ENCODE results near the gene TNFRSF13B.
A peak's percentile ranks its signal among the peaks of the same experiment; 100 is the strongest.
"Not testable (repeated sequence)": the region's sequence is repeated elsewhere in the genome, so short reads cannot be mapped to it uniquely, and the experiment has no call there.

The TNFRSF13B gene

DNA sequence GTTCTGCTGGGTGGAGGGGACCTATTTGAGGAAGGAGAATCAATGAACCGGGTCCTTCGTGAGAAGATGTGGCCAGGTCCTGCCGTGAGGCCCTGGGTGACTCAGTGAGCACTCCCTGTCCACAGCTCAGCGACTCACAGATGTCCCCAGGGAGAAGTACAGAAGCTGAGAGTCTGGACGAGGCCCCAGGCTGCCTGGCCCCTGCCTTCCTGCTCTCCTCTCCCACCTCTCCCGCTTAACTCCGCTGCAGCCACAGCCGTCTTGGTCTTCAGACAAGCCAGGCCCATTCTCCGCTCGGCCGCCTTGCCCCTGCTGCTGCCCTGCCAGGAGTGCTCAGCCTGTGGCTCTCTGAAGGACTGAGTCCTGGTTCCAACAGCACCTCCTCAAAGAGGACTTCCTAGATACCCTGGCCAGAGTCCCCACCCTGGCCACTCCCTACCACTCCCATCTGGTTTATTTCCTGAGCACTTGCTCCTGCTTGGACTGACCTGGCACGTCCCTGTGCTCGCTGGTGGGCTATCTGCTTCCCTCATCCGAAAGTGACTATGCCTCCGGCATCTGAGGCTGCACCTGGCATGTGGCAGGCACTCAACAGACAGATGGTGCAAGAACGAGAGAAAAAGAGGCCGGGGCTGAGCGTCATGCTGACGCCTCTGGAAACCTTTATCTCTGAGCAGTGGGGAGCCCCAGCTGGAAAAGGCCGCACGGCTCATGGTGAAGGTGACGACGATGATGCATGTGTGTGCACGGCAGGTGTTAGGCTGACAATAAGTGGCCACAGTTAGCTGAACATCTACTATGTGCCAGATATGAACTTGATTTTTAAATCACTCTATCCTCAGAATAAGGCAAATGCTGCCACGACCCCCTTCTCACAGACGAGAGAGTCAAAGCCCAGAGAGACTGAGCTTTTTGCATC is 9.2 kb upstream of the TNFRSF13B start:
- no peak for DNase-seq

DNA sequence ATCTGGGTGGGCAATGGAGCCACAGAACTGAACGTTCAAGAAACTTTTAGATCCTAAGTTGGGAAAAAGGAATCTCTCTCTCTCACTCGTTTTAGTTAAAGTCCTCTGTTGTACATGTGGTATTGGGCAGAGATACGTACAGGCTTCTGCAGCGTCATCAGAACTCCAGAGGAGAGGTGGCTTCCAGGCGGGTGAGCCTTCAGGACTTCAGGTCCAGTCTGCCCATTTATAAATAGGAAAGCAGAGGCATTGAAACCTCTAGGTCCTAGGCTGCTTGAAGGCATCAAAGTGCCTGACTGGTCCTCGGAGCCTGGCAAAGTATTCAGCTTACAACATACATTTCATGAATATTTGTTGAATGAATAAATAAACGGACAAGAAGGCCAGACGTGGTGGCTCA is 8.1 kb upstream of the TNFRSF13B start:
- DNase-seq: no peak

DNA sequence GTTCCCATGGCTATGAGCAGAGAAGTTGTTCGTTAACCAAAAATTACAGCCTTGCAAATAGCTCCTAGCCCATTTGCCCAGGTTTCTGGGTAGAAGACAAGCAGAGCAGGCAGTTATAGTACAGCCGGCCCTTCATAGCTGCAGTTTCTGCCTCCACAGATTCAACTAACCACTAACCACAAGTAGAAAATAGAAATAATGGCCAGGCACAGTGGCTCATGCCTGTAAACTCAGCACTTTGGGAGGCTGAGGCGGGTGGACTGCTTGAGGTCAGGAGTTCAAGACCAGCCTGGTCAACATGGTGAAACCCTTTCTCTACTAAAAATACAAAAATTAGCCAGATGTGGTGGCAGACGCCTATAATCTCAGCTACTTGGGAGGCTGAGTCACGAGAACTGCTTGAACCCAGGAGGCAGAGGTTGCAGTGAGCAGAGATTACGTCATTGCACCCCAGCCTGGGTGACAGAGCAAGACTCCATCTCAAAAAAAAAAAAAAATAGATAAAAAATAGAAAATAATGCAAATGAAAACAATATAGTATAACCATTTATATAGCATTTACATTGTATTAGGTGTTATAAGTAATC is 7.4 kb upstream of the TNFRSF13B start:
- not testable (repeated sequence) for DNase-seq

DNA sequence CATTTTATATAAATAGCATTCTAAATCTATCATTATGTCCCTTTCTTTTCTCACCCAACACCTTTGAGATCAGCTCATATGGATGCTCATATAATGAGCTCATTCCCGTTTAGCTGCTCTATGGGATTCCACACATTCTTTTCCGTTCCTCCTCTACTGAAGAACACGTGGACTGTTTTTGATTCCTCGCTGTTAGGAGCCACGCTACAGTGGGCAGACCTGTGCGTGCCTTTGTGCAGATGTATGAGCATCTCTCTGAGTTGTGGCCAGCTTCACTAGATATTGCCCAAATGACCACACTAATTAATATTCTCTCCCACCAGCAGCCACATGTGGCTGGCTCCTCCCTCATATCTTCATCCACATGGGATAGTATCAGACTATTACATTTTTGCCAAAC is 6.0 kb upstream of the TNFRSF13B start:
- no peak for DNase-seq

DNA sequence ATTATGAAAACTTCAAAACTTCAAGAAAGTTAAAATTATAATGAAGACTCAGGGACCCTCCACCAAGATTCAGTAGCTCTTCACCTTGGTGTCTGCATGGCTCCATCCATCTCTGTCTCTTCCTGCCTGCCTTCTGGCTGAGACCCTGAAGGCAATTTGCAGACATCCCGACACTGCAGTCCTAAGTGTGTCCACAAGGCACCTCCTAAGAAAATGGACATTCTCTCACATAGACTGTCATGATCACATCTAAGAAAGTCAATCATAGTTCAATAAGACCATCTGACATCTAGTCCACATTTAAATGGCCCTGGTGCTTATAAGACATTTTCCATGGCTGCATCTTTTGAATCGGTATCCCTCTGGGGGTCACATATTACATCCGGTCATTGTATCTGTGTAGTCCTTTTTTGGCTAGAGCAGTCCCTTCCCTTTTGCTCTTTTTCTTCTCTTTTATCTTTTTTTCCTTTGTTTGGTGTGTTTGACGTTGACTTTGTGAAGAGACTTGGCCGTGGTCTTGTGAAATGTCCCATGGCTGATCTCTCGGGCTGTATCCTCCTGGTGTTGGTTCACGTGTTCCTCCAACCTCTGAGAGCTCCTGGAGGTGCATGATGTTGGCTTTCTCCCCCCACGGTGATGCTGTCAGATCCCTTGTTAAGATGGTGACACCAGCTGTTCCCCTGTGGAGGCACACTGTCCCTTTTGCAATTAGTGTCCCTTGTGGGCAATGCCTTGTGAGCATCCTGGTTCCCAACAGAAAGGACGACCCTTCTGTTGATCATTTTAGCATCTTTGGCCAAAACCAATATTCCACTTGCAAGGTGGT is 5.0 kb upstream of the TNFRSF13B start:
- DNase-seq: no peak

DNA sequence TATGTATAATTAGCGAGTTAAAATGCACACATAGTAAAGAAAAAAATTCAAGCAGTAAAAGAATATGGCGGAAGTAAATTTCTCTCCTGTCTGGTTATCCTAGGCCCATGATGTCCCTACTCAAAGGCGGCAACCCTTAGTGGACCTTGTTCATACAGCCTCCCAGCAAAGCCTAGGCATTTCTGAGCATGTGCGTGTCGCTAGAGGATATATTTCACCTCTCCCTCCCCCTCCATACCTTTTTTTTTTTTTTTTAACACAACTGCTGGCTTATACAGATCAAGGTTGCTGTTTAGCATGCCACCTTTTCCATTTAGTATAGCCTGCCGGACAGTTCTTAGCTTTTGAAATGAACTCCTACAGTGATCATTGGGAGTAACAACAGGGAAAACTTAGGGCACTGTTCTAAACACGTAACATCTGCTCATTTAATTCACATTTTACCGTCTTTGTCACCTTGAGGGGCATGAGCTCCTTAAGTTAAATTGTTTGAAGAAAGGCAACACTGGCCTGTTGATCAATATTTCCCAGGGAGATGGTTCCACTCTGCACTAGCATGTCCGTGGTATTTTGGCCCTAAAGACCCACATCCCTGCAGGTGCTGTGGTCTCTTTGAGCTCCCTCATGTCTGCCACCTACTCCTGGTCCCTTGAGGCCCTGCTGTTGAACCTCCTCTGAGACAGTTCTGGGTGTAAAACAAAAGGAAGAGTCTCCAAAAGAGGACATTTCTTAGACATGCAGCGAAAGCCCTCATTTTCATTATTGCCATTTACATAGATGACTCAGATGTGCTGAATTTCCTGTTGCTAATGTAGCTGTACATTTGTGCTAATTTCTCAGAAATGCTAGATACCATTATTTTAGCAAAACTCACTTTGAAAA is 4.1 kb upstream of the TNFRSF13B start:
- no peak for DNase-seq

DNA sequence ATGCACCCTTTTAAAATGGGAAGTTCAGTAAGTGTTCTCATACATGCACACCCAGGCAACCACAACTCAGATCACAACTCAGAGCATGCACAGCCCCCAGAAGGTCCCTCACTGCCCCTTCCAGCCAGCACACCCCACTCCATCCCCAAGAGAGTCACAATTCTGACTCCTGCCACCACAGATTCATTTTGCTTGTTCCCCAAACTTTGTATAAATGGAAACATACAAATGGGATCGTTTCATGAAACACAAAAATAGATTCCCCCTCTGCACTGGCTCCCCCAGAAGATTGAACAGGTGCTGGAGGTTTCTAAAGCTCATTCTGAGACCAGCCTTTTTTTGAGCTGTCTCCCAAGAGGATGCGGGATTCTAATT is 3.3 kb upstream of the TNFRSF13B start:
- no peak for DNase-seq

DNA sequence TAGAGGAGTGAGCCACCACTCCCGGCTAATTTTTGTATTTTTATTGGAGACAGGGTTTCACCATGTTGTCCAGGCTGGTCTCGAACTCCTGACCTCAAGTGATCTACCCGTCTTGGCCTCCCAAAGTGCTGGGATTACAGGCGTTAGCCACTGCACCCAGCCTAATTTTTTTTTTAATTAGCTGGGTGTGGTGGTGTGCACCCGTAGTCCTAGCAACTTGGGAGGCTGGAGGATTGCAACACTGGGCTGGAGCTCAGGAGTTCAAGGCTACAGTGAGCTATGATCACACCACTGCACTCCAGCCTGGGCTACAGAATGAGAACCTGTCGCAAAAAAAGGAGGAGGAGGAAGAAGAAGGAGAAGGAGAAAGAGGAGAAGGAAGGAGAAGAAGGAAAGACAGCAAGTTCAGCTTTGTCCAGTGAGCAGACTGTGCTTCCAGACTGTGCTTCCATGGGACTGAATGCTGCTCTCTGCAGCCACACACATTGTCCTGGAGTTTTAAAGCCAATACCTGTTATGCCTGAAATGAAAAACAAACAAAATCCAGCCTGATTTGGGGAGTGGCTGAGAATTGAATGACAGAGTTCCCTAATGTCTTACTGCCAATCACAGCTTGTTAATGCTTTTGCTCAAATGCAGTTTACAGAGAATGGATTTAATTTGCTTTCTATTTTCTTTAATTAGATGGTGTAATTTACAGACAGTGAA is 2.8 kb upstream of the TNFRSF13B start:
- no peak for DNase-seq

DNA sequence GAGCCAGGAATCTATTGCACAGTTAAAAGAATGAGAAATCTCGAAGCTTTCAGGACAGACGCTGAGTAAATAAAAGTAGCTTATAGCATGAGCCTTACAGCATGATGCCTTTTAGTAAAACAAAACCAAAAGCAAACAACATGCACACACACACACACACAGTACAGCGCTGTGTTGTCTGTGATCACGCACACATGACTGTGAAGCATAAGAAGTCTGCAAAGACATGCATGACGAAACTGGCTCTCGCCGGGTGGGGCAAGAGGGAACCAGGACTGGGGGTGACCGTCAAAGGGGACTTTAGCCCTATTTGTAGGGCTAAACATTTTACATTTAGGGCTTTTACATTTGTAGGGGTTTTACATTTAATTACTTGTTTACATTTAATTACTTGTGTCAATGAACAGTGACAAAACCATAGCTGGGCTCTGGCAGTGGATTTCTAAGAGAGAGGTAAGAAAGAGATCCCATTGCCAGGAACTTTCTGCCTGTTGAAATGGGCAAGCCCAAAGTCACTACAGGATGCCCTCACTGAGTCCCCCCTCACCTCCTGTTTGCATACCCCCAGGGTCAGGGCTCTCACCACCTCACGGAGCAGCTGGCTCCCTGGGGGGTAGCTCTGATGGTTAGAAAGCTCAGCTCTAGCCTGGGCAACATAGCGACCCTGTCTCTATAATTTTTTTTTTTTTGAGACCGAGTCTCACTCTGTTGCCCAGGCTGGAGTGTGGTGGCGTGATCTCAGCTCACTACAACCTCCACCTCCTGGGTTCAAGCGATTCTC is 2.0 kb upstream of the TNFRSF13B start:
- no peak for DNase-seq

DNA sequence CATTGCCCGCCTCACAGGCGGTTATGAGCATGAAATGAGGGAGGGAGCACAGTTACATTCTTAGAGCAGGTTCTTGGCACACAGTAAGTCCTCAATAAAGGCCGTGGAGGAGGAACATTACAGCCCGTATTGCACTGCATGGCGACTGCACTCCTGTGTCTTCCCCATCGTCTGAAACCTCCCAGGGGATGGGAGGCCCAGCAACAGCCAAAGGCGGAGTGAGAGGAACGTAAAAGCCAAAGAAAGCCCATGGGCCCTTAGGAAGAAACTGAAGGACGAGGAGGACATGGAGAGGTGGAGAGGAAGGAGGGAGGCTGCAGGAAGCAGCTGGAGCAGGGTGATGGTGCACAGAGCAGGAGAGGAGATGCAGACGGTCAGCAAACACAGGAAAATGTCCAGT is 1.1 kb upstream of the TNFRSF13B start:
- not testable (repeated sequence) for DNase-seq

DNA sequence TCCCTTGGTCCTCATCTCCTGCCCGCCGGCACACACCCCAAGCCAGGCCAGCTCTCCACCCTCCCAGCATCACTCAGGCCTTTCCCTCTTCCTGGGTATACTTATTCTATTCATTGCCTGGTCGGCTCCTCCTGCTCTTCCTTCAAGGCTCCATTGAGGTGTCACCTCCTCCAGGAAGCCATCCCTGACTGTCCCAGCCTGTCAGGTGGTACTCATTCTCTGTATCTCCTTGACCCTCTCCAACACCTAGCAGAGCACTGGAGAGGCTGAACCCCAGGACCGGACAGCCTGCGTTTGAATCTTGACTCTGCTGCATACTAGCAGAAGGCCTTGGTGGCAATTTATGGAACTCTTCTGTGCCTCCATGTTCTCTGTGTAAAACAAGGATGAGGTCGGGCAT is 428 bp upstream of the TNFRSF13B start:
- DNase-seq: no peak

DNA sequence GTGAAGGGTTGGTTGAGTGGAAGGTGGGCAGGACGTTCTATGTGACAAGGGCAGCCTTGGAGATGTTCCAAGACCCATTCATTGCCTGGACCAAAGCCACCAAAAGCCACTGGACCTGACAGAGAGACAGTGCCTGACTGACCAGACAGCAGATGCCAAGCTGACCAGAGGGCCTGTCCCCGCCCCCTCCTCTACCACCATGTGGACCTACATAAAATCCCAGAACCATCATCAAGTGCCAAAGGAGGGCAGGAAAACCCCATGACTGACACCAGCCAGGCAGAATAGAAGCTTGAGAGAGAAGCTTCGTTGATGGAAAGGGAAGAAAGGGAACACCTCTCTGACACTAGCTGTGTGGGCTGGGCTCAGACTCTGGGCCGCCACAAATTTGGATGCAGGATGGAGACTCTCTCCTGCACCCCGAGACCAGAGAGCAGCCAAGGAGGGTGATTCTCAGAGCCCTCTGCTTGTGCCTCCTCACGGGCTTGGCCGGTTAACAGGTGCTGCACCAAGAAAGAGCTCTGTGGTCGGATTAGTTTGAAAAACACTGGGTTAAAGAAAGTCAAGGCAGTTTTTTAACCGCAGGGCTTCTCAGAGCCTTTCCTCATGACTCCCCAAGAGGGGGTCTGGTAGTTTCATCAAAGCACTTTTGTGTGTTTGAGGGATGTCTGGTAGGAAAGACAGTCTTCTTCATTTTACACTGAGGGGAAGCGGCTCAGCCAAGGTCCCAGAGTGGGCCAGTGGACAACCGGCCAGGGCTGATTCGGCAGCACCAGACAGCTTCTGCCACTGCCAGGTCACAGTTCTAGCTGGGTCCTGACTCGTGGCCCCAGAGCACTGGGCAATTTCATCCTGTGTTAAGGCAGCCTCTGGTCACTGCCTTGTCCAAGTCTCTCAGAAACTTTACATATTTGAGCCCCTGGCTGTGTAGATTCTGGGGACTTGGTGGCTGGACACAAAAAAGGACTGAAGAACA is 1.7 kb downstream of the TNFRSF13B start:
- no peak for DNase-seq

DNA sequence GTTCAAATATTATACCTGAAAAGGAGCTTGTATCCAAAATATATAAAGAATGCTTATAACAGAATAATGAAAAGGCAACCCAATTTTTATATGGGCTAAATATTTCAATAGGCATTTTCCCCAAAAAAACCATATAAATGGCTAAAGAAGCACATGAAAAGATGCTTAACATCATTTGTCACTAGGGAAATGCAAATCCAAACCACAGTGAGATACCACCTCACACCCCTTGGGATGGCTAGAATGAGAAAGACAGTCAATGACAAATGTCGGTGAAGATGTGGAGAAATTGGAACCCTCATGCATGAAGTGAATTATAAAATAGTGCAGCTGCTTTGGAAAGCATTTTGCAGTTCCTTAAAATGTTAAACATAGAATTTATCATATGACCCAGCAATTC is 3.1 kb downstream of the TNFRSF13B start:
- DNase-seq: no peak

DNA sequence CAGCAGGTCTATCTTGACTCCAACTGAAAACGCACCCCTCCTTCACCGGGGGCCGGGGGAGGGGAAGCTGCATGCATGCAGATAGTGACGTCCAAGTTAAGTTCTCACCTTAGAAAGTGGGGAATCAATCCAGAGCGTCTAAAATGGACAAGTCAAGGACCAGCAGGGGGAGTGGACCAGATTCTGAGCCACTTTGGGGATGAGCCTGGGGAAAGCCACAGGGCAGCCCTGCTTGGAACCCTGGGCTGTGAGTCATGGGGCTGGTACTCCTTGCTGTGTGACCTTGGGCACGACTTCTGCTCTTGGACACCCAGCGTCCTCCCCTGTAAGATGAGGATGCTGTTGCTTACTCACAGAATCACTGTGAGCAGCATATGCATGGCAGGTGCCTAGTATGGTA is 9.1 kb downstream of the TNFRSF13B start:
- DNase-seq: peak; percentile 15

DNA sequence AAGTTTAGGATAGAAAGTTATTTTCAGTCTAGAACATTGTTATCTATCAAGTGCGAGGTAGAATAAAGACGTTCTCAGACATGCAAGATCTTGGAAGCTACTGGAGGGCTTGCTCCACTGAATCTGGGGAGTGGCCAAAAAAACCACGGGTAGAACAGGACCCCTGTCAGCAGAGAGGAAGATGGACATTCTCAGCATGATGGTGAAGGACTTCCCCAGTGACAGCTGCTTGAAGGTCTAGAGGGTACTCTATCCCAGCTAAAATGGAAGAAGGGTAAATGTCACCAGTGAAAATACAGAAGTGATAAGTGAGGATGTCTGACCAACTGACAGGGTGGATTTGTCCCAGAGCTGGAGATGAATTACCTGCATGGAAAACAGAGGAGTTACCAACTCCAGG is 10.1 kb downstream of the TNFRSF13B start:
- no peak for DNase-seq

DNA sequence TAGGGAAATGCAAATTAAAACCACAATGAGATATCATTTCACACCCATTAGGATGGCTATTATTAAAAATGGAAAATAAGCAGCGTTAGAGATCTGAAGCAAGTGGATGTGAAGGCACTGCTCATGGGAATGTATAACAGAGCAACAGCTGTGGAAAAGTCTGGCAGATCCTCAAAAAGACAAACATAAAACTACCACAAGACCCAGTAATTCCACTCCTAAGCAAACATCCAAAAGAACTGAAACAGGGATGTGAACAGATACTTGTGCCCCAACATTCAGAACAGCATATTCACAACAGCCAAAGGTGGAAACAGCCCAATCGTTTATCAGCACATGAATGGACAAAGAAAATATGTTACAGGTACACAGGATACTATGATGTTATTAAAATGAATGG is 10.9 kb downstream of the TNFRSF13B start:
- DNase-seq: not testable (repeated sequence)

DNA sequence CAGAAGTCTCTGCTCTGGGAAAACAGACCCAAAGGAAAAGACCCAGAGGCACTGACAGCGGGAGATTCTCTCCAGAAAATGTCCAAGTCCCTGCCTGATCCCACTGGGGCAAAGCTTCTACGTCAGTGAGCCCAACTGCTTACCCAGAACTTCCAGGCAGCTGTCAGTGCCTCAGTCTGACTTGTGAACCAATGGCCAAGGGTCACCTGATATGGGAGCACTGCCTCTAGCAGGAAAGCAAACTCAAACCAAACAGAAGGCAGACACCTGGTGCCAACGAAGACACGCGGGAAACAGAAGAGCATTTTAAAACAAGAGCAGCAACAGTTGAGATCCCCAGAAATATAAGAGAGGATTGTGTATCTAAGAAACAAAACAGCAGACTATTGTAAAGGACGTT is 16.9 kb downstream of the TNFRSF13B start:
- not testable (repeated sequence) for DNase-seq

DNA sequence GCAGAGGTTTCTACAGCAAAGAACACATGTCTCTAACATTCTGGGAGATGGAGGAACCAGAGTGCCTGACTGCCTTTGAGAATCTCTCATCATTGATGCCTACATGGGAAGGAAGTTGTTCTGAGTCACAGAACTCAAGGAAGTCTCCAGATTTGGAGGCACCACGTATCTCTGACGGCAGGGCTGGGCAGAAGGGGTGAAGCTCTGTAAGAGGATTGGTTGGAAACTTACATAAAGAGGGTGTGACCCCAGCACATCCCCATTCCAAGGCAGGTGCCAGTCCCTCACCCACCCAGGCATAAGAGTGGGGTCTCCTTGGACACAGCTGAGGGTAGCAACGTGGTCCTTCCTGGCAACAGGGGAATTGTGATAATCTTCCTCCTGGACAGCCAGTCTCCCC is 17.4 kb downstream of the TNFRSF13B start:
- DNase-seq: no peak

DNA sequence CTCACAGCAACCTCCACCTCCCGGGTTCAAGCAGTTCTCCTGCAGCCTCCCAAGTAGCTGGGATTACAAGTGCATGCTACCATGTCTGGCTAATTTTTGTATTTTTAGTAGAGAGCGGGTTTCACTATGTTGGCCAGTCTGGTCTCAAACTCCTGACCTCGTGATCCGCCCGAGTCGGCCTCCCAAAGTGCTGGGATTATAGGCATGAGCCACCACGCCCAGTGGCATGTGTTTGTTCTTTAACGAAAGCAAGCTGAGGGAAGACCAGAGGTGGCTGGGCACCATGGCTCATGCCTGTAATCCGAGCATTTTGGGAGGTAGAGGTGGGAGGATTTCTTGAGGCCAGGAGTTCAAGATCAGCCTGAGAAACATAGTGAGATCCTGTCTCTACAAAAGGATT is 18.1 kb downstream of the TNFRSF13B start:
- DNase-seq: no peak

DNA sequence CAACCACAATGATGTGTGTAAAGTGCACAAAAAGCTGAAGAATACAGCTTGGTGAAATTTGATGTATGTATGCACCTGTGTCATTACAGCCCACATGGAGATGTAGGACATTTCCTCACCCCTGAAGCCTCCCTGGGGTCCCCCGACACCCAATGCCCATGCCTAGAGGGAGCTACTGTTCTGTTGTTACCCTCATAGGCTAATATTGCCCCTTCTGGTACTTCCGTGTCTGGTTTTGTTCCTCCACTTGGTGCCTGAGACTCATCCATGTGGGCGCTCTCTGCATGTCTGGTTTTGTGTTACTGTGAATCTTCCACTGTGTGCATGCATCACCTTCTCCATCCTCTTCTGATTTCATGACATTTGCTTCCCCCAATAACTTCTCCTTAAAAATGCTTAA is 18.6 kb downstream of the TNFRSF13B start:
- no peak for DNase-seq

Data from activated CD4-positive, CD25-positive, alpha-beta regulatory T cell treated with anti-CD3 and anti-CD28 coated beads, Interleukin-2, amount 50 U/mL, for 72 hours (primary cell).